HS-5 (cell line): ENCODE measurements around the gene STAM2.
"Not testable (repeated sequence)": the region's sequence is repeated elsewhere in the genome, so short reads cannot be mapped to it uniquely, and the experiment has no call there.

Experiments used
- DNase-seq: peaks from one replicate; pipeline ENCODE4 v3.0.0-alpha.2; 2012; ENCODE audit warnings: low read depth

STAM2 gene

DNA sequence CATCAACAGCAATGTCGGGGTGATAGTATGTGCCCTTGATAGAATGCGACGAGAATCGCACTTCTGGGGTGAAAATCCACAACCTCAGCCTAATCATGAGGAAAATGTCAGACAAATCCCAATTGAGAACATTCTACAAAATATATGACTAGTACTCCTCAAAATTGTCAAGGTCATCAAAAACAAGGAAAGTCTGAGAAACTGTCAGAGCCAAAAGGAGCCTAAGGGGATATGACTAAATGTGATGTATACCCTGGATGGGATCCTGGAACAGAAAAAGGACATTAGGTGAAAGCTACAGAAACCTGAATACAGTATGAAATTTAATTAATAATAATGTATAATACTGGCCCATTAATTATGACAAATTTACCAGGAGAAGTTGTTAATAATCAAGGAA lies 69.1 kb downstream of the STAM2 start:
- DNase-seq: no peak

DNA sequence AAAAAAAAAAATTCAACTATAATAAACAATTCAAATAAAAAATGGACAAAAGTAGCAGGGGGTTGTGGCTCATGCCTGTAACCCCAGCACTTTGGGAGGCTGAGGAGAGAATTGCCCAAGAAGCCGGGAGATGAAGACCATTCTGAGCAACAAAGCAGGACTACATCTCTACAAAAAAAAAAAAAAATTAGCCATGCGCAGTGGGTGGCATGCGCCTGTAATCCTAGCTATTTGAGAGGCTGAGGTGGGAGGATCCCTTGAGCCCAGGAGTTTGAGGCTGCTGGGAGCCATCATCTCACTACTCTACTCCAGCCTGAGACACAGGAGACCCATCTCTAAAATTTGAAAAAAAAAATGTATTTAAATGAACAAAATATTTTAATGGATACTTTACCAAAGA lies 72.3 kb downstream of the STAM2 start:
- no peak for DNase-seq

DNA sequence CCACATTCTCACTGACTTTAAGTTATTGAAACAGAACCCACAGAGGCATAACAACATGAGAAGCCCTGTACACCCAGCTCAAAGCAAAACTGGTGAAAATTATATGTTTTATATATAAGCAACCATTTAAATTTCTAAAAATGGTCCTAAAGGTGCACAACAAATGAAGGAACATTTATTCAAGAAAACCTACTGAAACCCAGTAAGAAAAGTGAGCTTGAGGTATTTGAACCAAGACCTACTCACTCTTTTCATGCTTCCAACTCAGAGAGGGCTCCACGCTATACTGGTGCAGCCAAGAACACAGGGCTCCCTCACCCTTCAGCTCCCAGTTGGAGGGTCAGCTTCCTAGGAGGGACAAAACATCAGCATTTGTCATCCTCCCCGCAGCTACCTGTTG lies 74.6 kb downstream of the STAM2 start:
- no peak for DNase-seq

DNA sequence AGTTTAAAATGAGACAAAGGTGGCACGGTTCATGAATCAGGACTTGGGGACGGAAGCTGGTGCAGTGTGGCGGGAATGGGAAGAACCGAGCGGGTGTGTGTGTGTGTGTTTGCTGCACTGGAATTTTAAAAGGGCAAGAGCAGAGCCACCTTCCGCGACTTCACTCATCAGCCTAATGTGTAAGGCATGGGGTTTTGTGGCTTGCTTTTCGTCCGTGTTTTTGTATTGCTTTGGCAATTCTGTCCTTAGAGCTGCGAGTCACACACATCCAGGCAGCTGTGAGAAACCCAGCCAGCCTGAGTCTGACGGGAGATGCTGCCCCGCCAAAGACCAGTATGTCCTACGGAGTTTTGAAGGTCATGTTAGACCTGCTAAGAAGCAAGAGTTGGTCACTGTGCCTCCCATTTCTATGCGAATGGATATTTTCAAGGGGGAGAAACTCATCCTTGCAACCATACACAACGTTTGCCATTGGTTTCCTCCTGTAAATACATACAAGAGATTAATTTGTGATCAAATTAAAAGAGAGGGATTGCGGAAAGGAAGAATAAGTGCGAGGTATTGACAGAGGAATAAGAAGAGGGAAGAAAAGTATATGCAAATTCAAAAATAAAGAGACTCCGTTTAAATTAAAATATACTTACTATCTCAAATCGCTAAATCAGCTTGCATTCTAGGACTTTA lies 76.1 kb downstream of the STAM2 start:
- no peak for DNase-seq

DNA sequence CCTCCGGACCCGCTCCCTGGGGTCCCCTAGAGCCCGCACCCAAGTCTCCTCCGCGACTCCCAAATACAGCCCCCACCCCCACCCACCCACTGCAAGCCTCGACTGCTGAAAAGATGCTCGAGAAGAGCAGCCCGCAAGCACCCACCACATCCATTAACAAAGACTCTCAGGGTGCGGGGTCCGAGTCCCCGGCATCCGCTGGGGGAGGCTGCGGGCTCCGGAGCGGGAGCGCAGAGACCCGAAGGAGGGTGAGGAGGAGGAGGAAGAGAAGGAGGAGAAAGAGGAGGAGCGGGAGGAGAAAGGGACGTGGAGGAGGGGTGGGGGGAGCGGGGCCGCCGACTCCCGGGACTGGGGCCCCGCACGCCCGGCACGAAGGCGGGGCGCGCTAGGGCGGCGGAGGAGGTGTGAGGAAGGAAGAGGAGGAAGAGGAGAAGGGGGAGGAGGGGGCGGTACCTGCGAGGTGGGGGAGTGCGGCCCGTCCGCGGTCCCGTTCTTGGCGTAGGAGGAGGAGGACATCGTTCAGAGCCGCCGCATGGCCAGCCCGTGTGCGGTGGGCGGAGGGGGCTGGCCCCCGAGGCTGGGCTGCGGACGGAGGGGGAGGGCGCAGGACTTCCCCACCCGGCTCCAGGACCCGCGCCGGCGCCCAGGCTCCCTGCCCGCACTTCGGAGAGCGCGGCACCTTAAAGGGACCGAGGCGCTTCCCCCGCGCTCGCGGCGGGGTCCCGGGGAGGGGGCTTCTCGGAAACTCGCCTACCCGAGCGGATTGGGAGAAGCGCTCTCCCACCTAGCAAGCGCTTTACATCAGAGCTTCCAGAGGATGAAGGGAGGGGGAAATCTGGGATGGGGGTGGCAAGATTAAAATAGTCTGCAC lies 76.8 kb downstream of the STAM2 start, which contains the start of gene CACNB4:
Gene CACNB4 (minus strand): TSS at position 549 of the 871 bp plus-strand sequence.
- no peak for DNase-seq

DNA sequence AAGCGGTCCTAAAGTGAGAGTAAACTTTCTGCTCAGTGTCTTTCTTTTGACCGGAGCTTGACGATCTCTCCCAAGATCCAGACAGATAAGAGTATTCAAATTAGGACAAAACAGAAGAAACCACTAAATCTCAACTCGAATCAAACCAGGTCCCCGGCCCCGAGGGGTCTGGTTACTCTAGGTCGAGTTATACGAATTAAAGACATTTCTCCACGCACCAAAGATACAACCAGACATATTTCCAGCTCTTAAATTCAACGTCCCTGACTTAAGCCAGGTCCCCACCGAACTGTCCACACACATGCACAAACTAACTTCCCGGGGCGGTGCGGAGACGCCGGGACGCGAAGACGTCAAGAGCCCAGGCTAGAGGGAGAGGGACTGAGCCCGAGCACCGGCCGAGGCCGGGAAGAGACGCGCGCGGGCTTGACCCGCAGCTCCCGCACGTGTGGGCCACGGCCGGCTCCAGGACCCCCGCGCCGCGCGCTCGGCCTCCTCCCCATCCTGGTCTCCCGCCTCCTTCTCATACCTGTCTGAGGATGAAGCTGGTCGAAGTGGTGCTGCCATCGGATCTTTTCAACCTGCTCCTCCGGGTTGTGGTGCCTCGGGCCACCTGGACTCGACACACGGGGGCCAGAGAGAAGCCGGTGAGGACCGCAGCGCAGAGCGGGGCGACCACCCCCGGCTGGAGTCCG lies 77.6 kb downstream of the STAM2 start:
- no peak for DNase-seq

DNA sequence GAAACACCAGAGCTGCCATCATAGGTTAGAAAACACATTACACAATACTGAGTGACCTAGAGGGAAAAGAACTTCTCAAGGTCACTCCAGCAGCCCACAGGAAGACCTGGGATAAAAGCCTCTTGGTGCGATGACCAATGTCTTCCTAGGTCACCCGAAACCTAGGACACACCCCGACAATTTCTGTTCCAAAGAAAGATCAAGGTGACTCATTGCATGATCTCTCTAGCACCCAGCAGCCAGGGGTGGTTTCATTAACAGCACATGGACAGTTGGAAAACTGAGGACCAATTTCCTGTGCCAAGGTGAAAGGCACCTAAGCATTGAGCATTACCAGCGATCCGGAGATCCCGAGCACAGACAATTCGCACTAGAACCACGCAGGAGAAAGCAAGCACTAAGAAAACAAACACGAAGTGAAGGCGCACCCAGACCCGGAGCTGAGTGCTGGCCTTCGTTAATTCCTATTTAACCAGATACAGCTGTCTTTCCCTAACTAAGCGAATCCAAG lies 78.2 kb downstream of the STAM2 start:
- DNase-seq: no peak

DNA sequence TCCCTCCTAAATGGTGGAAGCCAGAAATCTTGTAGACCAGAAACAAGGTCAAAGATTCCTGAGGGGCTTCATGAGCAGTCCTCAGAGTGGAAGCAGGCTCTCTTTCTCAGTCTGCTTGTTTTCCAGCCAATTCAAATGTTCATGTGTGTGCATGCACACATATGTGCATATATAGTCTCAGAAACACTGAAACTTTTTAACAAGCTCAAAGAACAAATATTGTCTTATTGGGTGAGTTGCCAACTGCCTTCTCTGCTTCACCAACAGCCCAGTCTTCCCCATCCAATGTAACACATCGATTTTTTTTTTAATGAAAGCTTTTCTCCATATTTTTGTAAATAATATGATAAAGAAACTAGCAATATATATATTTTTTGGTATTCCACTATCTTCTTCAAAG lies 80.4 kb downstream of the STAM2 start:
- DNase-seq: no peak

DNA sequence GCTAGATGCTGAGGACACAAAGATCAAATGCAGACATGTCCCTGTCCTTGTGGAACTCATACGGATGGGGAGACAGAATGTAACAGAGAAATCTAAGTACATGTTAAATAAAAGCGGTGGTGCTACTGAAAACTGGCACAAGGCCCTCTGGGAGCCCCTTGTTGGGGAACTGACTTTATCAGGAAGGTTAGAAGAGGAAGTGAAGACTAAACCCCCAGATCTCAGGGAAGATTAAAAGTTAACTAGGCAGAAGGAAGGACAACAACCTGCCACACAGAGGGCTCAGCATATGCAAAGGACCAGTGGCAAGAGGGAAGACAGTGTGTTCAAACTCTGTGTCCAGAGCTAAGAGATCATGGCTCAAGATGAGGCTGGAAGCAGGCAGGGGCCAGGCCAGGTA lies 81.5 kb downstream of the STAM2 start:
- DNase-seq: no peak

DNA sequence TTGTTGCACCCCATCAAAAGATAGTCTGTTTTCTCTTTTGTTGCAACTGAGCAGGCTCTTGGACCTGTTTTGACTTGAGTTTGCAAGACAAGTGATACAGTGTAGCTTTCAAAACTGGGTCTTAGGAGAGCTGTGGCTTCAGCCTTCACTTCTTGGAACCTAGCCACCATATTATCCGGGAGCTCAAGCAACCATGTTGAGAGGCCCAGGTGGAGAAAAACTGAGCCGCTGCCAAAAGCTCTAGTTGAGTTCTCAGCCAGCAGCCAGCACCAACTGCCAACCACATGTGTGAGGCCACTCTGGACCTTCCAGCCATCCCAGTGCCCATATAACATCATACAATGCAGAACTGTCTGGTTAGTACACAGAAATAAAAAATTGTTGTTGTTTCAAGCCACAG lies 82.1 kb downstream of the STAM2 start:
- DNase-seq: no peak

DNA sequence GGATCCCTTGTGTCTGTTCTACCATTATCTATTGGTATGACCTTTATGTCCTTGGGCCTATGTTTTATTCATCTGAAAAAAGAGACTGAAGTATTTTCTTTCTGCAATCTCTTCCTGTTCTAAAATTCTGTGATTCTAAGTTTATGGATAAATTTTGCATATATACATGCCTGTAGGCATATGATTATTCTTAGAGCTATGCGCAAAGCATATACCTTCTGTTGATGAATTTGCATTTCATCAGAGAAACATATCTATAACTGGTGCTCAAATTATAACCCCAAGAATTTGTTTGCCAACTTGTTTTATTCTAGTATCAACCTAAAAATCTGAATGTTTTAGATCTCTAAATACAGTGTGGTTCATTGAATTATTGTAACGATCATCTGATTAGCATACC lies 83.5 kb downstream of the STAM2 start:
- DNase-seq: no peak

DNA sequence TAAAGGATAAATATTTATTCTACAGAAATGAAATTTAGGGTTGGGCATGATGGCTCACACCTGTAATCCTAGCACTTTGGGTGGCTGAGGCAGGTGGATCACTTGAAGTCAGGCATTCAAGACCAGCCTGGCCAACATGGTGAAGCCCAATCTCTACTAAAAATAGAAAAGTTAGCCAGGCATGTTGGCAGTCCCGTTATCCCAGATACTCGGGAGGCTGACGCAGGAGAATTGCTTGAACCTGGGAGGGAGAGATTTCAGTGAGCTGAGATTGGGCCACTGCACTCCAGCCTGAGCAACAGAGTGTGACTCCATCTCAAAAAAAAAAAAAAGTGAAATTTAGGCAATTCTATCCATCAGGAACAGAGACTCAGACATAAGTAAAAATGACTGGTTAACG lies 84.8 kb downstream of the STAM2 start:
- not testable (repeated sequence) for DNase-seq

DNA sequence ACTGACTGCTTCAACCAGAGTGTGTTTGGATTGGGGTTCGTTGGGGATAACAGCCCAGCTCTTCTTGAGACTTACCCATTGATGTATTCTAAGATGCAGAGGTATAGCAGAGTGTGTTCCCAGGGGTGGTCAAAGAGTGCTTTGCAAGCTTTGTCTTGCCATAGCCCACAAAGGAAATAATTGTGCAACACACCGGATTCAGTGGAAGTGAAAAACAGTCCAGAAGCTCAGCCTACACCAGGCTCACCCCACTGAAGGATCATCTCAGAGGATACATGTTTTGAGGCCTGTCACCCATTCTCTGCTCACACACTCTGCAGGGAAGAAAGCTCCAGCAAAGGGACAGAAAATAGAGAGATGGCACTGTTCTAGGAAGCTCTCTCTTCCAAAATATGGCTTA lies 86.3 kb downstream of the STAM2 start:
- DNase-seq: no peak

DNA sequence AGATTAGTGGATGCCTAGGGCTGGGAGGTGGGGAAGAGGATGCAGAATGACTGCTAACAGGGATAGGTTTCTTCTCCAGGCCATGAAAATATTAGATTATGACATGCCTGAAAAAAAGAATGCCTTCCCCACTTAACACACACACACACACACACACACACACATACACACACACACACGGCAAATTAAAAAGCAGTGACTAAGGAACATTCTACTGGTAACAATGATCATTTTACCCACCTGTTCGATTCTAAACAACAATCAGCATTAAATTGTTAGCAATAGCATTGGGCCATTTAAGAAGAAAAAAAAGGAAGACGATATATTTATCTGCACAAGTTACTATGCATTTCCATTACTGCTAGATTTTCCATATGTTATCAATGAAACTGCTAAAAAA lies 87.6 kb downstream of the STAM2 start:
- no peak for DNase-seq

DNA sequence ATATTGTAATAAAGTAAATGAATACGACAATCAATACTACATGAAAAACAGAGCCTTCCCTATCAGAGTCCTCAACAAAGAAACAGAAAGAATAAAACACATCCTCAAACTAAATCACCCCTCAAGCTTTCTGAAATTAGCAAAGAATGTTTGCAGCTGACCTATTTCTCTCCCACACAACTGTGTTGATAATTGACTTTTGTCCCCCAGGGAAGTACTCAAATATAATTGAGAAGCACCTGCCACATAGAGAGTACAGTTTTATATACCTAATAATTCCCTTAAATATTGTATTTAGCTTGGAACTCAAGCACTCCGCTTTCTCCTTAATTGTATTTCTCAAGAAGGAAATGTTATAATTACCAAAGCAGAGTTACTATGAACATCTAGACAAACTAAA lies 89.3 kb downstream of the STAM2 start:
- DNase-seq: no peak

DNA sequence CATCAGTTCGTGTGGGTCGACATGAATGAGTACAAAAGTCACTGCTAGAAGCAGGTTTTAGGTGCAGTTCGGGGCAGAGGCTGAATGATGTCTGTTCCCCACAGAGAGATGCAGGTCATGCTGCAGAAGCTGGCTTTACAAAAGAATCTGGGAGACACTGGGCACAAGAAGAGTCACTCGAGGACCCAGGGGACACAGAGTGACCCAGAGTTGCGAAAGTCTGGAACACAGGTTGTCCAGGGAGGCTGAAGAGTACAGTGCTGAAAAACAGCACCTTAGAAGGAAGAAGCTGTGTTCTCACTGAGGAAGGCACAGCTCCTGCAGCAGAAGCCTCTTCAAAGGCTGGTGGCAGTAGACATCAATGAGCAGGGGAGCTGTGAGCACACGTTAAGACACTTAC lies 91.5 kb downstream of the STAM2 start:
- DNase-seq: no peak

DNA sequence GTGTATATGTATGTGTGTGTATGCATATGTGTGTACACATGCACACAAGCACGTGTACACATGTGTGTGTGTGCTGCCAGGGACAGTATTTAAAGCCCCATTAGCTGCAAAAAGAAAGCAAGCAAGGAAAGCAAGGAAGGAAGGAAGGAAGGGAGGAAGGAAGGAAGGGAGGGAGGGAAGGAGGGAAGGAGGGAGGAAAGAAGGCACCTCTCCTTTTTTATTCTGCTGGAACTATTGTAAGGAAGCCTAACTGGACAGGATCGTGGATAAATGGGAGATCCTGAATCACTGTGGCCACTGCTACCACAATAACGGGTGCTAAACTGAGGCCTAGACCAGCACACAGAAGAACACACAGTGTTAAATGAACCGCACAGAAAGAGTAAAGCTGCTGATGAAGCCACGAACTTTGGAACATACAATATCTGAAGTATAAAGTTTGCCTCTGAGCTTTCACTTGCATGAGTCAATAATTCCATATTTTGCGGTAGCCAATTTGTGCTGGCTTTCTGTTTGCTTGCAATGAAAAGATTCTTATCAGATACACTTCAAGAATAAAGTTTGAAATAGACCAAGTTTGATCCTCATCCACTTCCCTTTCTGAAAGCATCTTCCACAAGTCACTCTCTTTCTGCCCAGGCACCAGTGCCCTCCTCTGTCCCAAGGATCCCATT lies 92.2 kb downstream of the STAM2 start:
- DNase-seq: no peak

DNA sequence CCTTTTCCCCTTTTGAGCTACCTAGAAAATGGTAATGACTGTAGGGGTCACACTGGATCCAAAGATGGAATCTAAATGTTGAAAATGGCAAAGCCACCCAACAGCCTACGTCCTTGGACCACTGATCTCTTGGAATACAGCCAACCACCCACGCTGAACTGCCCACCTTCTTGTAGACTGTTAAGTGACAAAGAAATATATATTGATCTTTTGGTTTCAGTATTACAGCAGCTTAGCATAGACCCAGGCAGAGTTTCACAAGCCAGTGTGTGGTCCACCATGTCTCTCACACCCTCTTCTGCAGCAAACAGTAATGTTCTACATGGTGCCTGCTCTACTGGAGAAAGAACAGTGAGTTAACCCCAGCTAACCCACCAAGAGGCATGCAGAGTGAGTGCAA lies 96.9 kb downstream of the STAM2 start:
- DNase-seq: no peak

DNA sequence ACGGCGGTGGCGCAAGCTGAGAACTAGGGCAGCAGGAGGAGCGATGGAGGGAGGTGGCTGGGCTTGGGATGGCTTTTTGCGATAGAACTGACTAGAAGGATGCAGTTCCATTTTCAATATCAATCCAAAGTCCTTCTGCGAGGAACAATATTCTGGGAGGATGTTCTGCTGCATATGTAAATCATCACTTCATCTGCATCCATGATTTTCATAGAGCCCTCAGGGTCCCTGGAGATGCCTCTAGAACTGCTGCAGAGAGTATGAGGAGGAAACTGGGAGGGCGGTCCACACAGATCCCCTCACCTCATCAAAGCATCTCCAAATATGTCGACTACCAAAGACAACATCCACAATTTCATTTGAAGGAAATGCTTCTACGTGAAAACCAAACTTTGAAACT lies 97.5 kb downstream of the STAM2 start:
- DNase-seq: no peak

DNA sequence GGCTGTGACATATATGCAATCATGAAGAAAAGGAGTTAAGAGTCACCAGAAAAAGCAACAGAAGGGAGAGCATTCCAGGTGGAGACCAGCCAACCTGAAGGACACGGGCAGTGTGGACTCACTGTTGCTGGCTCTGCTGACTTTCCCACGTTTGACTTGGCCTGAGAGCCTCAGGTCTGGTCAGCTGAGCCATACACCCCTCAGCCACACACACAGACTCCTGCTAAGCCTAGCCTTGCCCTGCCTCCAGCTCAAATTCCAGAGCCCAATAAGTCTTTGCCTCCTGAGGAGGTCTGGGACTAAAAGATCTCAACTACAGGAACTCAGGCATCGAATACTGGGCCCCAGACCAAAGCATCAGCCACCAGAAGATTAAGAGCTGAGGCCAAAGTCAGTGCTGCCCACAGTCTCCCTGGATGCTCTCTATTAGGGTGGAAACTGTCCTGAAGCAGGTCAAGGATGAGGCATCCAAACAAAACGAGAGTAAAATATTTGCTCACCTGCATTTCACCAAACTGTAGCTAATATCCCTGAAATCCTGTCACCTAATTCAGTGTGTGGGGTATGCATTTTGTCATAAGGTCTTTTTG lies 100.0 kb downstream of the STAM2 start:
- DNase-seq: no peak

DNA sequence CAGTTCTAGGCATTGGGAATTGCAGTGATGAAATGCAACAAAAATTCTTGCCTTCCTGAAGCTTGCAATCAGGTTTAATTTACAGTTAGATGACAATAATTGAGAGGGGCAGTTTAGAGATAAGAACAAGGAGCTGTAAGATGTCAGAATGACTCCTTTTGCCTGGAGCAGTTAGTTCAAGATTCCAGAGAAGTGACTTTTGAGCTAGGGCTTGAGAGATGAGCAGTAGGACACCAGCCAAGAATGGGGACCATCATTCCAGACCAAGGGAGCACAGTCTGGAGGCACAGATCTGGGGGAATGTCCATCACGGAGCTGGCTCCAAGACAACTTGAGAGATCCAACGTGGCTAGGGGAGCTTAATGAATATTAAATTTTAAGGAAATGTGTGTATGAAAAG lies 103.6 kb downstream of the STAM2 start:
- DNase-seq: no peak

DNA sequence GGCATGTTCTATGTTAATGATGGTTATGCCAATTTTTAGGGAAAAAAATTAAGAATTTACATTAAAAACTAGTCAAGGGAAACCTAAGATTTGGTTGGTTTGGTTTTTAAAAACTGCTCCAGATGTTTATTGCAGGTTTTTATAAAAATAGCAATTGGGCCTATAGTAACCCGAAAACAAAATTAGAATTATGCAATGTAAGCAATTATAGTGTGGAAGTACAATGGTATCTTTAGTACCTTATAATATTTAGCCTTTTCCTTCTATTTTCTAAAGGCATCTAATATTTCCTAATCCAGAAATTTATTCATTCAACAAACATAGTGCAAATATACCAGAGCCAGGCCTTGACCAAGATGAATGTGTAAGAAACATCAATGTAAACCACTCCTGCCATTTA lies 104.0 kb downstream of the STAM2 start:
- no peak for DNase-seq
